K562 (cell line): ENCODE data around the gene MTMR6. TPM values are rescaled to one million over a fixed set of nuclear protein-coding genes. Genes with fewer than 3 reads are reported as not detected.

Experiments used
- BRF1 ChIP-seq: IDR thresholded peaks from 3 replicates; pipeline ENCODE4 v1.6.1; 2011; ENCODE audit warnings: borderline replicate concordance, mild to moderate bottlenecking; ENCODE audit not compliant: insufficient read length; ENCODE audit errors: extremely low read depth
- EZH2 ChIP-seq: IDR thresholded peaks from 2 replicates; pipeline ENCODE4 v1.6.1; 2012; ENCODE audit warnings: low read depth, mild to moderate bottlenecking, inconsistent platforms, low read length, borderline replicate concordance
- HNRNPH1 ChIP-seq: fragments of 200-400 bp; formaldehyde crosslinking; optimal IDR thresholded peaks from 2 replicates; pipeline ENCODE3; 2017; ENCODE audit warnings: low read depth, mild to moderate bottlenecking, low read length, moderate library complexity
- KLF16 ChIP-seq: IDR thresholded peaks from 2 replicates; pipeline ENCODE4 v1.6.1; 2016; ENCODE audit warnings: antibody characterized with exemption
- MEIS2 ChIP-seq: fragments of 450-650 bp; IDR thresholded peaks from 2 replicates; pipeline ENCODE4 v1.6.1; 2014; ENCODE audit warnings: mild to moderate bottlenecking; ENCODE audit not compliant: partially characterized antibody
- MYBL2 ChIP-seq, 2 experiments: fragments of 450-650 bp in 1 of 2; sonication (generic) in 1 of 2; formaldehyde crosslinking in 1 of 2; IDR thresholded peaks; 2 replicates each; pipeline versions ENCODE4 v1.6.1 to v1.8.1; 2017 to 2022; ENCODE audit warnings: borderline replicate concordance in 1 of 2, inconsistent platforms in 1 of 2, low read depth in 1 of 2, mild to moderate bottlenecking in 1 of 2, missing genetic modification reagents in 1 of 2, moderate library complexity in 1 of 2
- SMC3 ChIP-seq: conservative IDR thresholded peaks from 2 replicates; pipeline ENCODE4 v1.6.1; 2011; ENCODE audit warnings: low read depth, low read length, improper control_type of control experiment; ENCODE audit not compliant: insufficient read depth
- TAF1 ChIP-seq: IDR thresholded peaks from 2 replicates; pipeline ENCODE4 v1.6.1; 2011; ENCODE audit warnings: mild to moderate bottlenecking, low read length, moderate library complexity; ENCODE audit not compliant: insufficient read depth, control insufficient read depth, severe bottlenecking; ENCODE audit errors: extremely low read depth
- ZFX ChIP-seq: sonication (generic); formaldehyde crosslinking; IDR thresholded peaks from 2 replicates; pipeline ENCODE4 v1.8.0; 2022; ENCODE audit warnings: mild to moderate bottlenecking, missing genetic modification reagents, moderate library complexity
- ZNF133 ChIP-seq: fragments of 250-450 bp; sonication (Bioruptor Pico); IDR thresholded peaks from 2 replicates; pipeline ENCODE4 v1.4.0; 2020; ENCODE audit warnings: mild to moderate bottlenecking
- ZNF143 ChIP-seq: sonication (generic); formaldehyde crosslinking; IDR thresholded peaks from 2 replicates; pipeline ENCODE4 v1.9.0; 2022; ENCODE audit warnings: mild to moderate bottlenecking, missing genetic modification reagents
- ZNF224 ChIP-seq: sonication (generic); formaldehyde crosslinking; IDR thresholded peaks from 2 replicates; pipeline ENCODE4 v1.8.0; 2022; ENCODE audit warnings: mild to moderate bottlenecking, missing genetic modification reagents
- ZNF23 ChIP-seq: fragments of 250-450 bp; sonication (Bioruptor Pico); IDR thresholded peaks from 2 replicates; pipeline ENCODE4 v1.4.0; 2020; ENCODE audit warnings: mild to moderate bottlenecking
- ZNF311 ChIP-seq: fragments of 250-450 bp; sonication (Bioruptor Pico); IDR thresholded peaks from 2 replicates; pipeline ENCODE4 v1.4.0; 2020; ENCODE audit warnings: mild to moderate bottlenecking, moderate library complexity
- ZNF707 ChIP-seq: fragments of 250-450 bp; sonication (Bioruptor Pico); conservative IDR thresholded peaks from 2 replicates; pipeline ENCODE4 v1.8.0; 2022; ENCODE audit warnings: inconsistent platforms, mild to moderate bottlenecking, moderate library complexity
- ZNF785 ChIP-seq: fragments of 250-450 bp; sonication (Bioruptor Pico); IDR thresholded peaks from 2 replicates; pipeline ENCODE4 v1.4.0; 2020; ENCODE audit warnings: mild to moderate bottlenecking
- polyA plus RNA-seq, 8 experiments: library from polyadenylated mRNA; depleted of rRNA in 4 of 8; stranded (reverse) in 5 of 8; unstranded in 3 of 8; fragments of >200 nt; fragmentation: Nextera tagmentation in 2 of 8; fragmentation: Illumina TruSeq in 1 of 8; extraction: Ambion mirVana in 2 of 8; extraction: Trizol in 1 of 8; gene quantifications; 2 replicates each; pipeline versions ENCODE4 v1.2.1 to v1.2.3, GENCODE V29; 2011 to 2014; ENCODE audit warnings: inconsistent platforms in 1 of 8, missing spikeins in 1 of 8
- total RNA-seq, 7 experiments: library from RNA; depleted of rRNA in 6 of 7; stranded (reverse); fragments of >200 nt in 6 of 7; fragmentation: Illumina TruSeq in 2 of 7; extraction: Trizol in 2 of 7; gene quantifications; 2 replicates each; pipeline versions ENCODE4 v1.2.1 to v1.2.3, GENCODE V29; 2011 to 2021; ENCODE audit warnings: low replicate concordance in 1 of 7
- TF ChIP-seq, protein P1 (sequence below): sonication (generic); formaldehyde crosslinking; IDR thresholded peaks from 2 replicates; pipeline ENCODE4 v1.8.1; 2022; ENCODE audit warnings: missing genetic modification reagents
- TF ChIP-seq, protein P2 (sequence below): fragments of 450-650 bp; conservative IDR thresholded peaks from 2 replicates; pipeline ENCODE4 v1.6.1; 2016; ENCODE audit warnings: missing genetic modification characterization, low read depth, mild to moderate bottlenecking, missing compliant biosample characterization, moderate library complexity
- TF ChIP-seq, protein P3 (sequence below): fragments of 450-650 bp; formaldehyde crosslinking; conservative IDR thresholded peaks from 2 replicates; pipeline ENCODE4 v1.4.0; 2022; ENCODE audit warnings: mild to moderate bottlenecking, missing genetic modification characterization
- TF ChIP-seq, protein P4 (sequence below): fragments of 250-450 bp; sonication (Bioruptor Pico); IDR thresholded peaks from 2 replicates; pipeline ENCODE4 v1.5.0; 2020; ENCODE audit warnings: mild to moderate bottlenecking
- TF ChIP-seq, protein P5 (sequence below): fragments of 250-450 bp; sonication (Bioruptor Pico); IDR thresholded peaks from 2 replicates; pipeline ENCODE4 v1.4.0; 2020; ENCODE audit warnings: mild to moderate bottlenecking, moderate library complexity

The MTMR6 gene
- total and polyA plus RNA-seq, 9 of the 15 experiments (the other 6 are each of a cell fraction or from before 2014, with no cell fraction given), result 3.9 to 10.8 (median 7.7) TPM

DNA sequence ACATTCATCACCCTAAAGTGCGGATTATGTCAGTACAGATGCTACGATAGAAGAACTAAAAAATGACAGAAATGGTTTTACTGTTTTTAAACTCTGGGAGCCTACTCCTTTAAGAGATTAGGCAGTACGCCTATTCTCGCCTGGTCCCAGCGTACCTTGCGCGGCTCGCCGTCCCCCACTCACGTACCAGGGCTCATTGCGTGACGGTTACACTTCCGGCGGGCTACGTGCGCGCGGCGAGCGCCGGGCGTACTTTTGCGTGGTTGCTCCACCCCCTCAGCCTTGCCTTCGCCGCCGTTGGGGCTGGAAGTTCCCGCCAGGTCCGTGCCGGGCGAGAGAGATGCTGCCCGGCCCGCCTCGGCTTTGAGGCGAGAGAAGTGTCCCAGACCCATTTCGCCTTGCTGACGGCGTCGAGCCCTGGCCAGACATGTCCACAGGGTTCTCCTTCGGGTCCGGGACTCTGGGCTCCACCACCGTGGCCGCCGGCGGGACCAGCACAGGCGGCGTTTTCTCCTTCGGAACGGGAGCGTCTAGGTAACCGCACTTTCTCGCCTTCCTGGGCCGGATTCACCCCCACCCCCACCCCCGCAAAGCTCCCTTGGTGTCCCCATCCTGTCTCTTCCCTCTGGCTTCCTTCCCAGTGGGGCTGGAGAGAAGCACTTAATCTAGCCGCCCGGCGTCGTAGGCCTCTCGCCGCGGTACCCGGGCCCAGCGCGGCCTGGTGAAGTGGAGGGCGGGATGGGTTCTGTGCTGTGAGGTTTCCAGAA lies 14.2 kb upstream of the MTMR6 start, which contains the start of gene NUP58 (continued):
- TF ChIP-seq, protein P1, sequence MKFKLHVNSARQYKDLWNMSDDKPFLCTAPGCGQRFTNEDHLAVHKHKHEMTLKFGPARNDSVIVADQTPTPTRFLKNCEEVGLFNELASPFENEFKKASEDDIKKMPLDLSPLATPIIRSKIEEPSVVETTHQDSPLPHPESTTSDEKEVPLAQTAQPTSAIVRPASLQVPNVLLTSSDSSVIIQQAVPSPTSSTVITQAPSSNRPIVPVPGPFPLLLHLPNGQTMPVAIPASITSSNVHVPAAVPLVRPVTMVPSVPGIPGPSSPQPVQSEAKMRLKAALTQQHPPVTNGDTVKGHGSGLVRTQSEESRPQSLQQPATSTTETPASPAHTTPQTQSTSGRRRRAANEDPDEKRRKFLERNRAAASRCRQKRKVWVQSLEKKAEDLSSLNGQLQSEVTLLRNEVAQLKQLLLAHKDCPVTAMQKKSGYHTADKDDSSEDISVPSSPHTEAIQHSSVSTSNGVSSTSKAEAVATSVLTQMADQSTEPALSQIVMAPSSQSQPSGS (CRISPR knock-in tag), result no peak
- no peak for TF ChIP-seq EZH2
- TF ChIP-seq, protein P2, sequence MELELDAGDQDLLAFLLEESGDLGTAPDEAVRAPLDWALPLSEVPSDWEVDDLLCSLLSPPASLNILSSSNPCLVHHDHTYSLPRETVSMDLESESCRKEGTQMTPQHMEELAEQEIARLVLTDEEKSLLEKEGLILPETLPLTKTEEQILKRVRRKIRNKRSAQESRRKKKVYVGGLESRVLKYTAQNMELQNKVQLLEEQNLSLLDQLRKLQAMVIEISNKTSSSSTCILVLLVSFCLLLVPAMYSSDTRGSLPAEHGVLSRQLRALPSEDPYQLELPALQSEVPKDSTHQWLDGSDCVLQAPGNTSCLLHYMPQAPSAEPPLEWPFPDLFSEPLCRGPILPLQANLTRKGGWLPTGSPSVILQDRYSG (tag), result no peak
- no peak for TF ChIP-seq KLF16
- TF ChIP-seq MEIS2, result no peak
- no peak for TF ChIP-seq ZNF707
- TF ChIP-seq ZNF224 (CRISPR knock-in tag), result no peak
- TF ChIP-seq MYBL2 (IDR thresholded peaks at IDR 0.05; ENCODE audit: low read depth), result peak; percentile 51; the same call in 1 of the 2 replicates
- TF ChIP-seq MYBL2 (CRISPR knock-in tag; IDR thresholded peaks at IDR 0.05; ENCODE audit: borderline replicate concordance), result no peak
- no peak for TF ChIP-seq HNRNPH1
- peak; percentile 73 for TF ChIP-seq ZFX (CRISPR knock-in tag)
- no peak for TF ChIP-seq SMC3
- no peak for TF ChIP-seq BRF1
- TF ChIP-seq TAF1, result peak; percentile 62
- no peak for TF ChIP-seq ZNF785
- peak; percentile 79 for TF ChIP-seq ZNF143 (CRISPR knock-in tag)
- TF ChIP-seq ZNF311 (CRISPR knock-in tag), result no peak
- TF ChIP-seq ZNF133 (CRISPR knock-in tag), result no peak
- TF ChIP-seq, protein P3, sequence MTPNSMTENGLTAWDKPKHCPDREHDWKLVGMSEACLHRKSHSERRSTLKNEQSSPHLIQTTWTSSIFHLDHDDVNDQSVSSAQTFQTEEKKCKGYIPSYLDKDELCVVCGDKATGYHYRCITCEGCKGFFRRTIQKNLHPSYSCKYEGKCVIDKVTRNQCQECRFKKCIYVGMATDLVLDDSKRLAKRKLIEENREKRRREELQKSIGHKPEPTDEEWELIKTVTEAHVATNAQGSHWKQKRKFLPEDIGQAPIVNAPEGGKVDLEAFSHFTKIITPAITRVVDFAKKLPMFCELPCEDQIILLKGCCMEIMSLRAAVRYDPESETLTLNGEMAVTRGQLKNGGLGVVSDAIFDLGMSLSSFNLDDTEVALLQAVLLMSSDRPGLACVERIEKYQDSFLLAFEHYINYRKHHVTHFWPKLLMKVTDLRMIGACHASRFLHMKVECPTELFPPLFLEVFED, result no peak
- TF ChIP-seq, protein P4, sequence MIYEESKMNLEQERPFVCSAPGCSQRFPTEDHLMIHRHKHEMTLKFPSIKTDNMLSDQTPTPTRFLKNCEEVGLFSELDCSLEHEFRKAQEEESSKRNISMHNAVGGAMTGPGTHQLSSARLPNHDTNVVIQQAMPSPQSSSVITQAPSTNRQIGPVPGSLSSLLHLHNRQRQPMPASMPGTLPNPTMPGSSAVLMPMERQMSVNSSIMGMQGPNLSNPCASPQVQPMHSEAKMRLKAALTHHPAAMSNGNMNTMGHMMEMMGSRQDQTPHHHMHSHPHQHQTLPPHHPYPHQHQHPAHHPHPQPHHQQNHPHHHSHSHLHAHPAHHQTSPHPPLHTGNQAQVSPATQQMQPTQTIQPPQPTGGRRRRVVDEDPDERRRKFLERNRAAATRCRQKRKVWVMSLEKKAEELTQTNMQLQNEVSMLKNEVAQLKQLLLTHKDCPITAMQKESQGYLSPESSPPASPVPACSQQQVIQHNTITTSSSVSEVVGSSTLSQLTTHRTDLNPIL (CRISPR knock-in tag), result no peak
- TF ChIP-seq, protein P5, sequence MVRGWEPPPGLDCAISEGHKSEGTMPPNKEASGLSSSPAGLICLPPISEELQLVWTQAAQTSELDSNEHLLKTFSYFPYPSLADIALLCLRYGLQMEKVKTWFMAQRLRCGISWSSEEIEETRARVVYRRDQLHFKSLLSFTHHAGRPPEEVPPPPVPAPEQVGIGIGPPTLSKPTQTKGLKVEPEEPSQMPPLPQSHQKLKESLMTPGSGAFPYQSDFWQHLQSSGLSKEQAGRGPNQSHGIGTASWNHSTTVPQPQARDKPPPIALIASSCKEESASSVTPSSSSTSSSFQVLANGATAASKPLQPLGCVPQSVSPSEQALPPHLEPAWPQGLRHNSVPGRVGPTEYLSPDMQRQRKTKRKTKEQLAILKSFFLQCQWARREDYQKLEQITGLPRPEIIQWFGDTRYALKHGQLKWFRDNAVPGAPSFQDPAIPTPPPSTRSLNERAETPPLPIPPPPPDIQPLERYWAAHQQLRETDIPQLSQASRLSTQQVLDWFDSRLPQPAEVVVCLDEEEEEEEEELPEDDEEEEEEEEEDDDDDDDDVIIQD, result no peak
- TF ChIP-seq ZNF23 (CRISPR knock-in tag), result no peak
